ENCODE data around the gene SYNM.

The SYNM gene

DNA sequence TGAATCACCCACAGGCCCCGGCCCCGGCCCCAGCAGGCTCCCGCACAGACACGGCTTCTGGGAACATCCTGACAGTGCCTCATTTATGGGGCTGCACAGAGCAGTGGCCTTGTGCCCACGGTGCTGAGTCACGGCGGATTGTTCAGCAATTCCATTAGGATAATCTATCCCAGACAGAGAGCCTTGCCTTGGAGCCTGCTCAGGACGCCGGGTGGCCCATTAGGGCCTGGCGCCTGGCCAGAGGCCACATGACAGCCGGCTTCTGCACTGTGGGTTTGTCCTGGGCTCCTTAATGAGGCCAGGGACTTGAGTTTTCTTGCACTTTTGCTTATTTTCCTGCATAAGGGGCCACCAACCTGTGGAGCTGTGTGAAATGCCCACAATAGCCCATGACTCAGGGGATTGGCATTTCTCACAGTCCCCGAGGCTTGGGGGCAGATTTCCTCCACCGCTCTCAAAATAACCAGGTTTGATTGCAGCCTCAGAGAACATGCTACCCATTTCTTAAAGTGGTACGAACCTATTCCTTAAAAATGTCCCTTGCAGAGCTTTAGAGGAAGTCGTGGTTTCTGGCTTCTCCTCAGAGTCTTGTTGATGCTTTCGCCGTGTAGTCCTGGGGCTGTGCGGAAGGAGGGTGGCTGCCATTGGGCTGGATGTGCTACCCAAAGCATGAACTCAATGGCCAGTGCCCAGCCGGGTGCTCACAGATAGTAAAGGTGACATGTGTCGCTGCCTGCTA lies 19.0 kb downstream of the SYNM start:
- DNase-seq: peak; percentile 40

DNA sequence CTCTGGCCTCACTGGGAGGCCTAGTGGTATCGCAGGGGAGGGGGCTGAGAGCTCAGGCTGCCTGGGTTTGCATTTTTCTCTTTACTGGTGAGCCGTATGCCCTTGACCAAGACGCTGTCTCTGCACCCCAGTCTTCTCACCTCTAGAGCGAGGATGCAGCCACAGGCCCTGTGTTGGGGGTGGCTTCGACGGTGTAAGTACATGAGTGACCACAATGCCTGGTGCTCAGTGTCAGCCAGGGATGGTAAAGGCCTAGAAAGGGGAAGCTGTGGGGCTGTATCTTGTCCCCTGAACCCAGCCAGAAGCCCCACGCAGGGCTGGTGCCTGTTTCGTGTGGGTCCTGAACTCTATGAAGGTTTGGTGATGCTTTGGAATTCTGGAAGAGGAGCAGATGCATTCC lies 19.8 kb downstream of the SYNM start:
- DNase-seq: peak; percentile 21

DNA sequence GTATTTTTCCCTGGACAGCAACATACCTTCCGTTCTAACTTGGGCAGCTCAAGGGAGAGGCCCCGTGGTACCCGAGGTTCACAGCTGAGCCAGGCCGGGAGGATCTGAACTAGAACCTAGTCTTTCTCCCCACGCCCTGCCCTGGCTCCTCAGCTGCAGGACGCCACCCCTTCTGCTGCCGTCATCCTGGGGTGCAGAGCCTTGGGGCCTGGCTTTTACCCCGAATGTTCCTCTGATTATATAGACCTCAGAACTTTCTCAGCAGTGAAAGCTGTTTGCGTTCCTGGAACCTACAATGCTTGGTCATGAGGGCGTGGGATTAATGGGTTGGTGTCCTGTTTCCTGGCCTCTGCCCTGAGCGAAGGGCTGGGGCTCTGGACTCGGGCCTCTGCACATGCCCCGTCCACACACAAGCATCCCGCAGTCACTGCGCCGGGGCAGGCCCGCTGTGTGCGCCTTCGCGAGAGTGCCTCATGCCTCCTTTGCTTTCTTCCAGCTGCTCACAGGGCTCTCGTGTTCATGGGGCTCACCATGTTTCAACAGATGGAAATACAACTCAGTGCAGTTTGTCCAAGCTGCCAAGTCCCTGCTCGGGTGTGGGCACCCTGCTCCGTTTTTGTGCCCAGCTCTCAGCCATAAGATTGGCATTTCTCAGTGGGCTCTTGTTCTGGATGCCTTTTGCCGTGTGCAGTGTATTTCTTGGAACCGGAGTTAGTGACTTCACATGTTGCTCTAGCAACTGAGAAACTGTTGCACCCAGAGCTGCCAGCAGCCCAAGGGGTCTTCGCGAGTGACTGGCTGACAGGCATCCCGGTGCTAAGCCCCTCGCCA lies 20.4 kb downstream of the SYNM start:
- no peak for DNase-seq

DNA sequence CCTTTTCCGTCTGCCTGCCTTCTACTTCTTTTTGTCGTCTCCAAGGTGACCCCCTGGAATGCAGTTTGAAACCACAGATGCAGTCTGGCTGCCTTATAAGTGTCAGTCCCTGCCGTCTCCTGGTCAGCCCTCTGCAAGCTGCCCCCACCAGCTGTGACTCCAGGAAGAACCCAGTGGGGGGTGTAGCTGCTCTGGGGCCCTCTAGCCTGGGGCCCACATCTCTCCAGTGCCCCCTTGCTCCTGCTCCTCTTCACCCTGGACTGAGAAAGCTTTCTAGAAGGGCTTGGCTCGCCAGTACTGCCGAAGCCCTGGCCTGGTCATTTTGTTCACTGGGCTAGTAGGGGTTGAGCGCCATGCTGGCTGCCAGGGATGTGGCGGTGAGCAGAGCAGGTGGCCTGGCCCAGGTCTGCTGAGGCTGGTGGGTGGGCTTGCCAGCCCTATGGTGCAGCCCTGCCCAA lies 21.3 kb downstream of the SYNM start:
- no peak for DNase-seq

DNA sequence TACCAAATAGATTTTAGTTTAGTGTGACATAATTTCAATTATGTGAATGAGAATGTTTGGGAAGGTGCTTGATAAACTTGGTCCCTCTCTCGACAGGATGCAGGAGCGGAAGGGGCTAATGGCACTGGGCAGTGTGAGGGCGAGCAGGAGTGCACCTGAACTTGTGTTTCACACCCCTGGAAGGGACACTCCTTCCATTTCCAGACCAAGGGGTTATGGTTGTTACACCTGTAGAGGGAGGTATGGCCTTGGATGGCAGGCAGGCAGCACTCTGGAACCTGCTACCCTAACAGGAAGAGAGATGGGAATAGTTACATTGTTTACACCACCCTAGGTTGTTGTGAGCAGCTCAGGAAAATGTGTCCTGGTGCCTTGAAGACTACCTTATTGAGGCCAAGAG lies 22.1 kb downstream of the SYNM start:
- DNase-seq: no peak

DNA sequence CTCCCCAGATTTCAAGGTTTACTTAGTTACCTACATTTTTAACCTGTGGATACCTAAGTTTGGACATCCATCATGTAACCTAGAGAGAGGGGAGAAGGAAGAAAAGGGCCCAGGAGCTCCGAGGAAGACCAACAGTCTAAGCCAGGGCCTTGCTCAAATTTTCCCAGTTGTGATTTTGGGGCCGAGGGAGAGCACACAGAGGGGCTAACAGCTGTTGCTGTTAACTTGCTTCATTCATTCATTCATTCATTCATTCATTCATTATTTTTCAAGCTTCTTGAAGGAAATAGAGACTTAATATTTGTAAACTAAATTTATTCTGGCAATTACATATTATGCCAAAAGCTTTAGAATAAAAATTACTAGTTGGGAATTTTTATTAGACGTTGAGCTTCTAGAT lies 22.9 kb downstream of the SYNM start:
- DNase-seq: no peak

DNA sequence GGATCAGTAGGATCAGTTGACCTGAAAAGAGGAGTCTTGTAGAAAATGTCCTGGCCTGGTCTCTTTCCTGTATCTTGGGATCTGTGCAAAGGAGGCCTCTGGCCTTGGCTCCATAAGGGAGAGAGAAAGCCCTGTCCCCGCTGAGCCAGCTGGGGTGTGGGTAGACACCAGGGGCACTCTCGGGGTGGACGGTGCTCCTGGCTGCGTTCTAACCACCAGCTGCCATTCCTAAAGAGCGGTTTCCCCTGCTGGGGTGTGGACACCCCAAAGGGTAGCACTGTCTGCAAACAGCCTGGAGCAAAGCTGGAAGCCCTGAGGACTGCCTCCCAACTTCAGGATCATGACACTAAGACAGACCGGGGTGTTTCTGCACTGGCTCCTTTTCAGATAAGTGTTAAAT lies 23.5 kb downstream of the SYNM start:
- no peak for DNase-seq

DNA sequence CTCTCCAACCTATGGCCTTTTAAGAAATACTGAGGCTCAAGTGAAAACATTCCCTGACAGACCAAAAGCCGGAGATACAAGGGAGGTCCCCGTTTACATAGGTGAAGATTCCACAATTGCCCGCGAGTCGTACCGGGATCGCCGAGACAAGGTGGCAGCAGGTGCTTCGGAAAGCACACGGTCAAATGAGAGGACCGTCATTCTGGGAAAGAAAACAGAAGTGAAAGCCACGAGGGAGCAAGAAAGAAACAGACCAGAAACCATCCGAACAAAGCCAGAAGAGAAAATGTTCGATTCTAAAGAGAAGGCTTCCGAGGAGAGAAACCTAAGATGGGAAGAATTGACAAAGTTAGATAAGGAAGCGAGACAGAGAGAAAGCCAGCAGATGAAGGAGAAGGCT lies 24.8 kb downstream of the SYNM start:
- no peak for DNase-seq

DNA sequence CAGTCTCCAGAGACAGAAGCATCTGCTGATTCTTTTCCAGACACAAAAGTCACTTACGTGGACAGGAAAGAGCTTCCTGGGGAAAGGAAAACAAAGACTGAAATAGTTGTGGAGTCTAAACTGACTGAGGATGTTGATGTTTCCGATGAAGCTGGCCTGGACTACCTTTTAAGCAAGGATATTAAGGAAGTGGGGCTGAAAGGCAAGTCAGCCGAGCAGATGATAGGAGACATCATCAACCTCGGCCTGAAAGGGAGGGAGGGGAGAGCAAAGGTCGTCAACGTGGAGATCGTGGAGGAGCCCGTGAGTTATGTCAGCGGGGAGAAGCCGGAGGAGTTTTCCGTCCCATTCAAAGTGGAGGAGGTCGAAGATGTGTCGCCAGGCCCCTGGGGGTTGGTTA lies 25.4 kb downstream of the SYNM start:
- no peak for DNase-seq

DNA sequence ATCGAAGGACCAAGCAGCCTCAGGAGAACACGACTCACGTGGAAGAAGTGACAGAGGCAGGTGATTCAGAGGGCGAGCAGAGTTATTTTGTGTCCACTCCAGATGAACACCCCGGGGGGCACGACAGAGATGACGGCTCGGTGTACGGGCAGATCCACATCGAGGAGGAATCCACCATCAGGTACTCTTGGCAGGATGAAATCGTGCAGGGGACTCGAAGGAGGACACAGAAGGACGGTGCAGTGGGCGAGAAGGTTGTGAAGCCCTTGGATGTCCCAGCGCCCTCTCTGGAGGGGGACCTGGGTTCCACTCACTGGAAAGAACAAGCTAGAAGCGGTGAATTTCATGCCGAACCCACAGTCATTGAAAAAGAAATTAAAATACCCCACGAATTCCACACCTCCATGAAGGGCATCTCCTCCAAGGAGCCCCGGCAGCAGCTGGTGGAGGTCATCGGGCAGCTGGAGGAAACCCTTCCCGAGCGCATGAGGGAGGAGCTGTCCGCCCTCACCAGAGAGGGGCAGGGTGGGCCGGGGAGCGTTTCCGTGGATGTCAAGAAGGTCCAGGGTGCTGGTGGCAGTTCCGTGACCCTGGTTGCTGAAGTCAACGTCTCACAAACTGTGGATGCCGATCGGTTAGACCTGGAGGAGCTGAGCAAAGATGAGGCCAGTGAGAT lies 26.0 kb downstream of the SYNM start:
- DNase-seq: no peak

DNA sequence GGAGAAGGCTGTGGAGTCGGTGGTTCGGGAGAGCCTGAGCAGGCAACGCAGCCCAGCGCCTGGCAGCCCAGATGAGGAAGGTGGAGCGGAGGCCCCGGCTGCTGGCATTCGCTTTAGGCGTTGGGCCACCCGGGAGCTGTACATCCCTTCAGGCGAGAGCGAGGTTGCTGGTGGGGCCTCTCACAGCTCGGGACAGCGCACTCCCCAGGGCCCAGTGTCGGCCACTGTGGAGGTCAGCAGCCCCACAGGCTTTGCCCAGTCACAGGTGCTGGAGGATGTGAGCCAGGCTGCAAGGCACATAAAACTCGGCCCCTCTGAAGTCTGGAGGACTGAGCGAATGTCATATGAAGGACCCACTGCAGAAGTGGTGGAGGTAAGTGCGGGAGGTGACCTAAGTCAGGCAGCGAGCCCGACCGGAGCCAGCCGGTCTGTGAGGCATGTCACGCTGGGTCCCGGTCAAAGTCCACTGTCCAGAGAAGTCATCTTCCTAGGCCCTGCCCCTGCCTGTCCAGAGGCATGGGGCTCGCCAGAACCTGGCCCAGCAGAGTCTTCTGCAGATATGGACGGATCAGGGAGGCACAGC lies 26.7 kb downstream of the SYNM start:
- no peak for DNase-seq

DNA sequence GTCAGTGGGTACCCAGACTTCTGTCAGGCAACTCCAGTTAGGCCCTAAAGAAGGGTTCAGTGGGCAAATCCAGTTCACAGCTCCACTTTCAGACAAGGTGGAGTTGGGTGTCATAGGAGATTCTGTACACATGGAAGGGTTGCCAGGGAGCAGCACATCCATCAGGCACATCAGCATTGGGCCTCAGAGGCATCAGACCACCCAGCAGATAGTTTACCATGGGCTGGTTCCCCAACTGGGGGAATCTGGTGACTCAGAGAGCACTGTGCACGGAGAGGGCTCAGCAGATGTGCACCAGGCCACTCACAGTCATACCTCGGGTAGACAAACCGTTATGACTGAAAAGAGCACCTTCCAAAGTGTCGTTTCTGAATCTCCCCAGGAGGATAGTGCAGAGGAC lies 27.2 kb downstream of the SYNM start:
- DNase-seq: no peak

DNA sequence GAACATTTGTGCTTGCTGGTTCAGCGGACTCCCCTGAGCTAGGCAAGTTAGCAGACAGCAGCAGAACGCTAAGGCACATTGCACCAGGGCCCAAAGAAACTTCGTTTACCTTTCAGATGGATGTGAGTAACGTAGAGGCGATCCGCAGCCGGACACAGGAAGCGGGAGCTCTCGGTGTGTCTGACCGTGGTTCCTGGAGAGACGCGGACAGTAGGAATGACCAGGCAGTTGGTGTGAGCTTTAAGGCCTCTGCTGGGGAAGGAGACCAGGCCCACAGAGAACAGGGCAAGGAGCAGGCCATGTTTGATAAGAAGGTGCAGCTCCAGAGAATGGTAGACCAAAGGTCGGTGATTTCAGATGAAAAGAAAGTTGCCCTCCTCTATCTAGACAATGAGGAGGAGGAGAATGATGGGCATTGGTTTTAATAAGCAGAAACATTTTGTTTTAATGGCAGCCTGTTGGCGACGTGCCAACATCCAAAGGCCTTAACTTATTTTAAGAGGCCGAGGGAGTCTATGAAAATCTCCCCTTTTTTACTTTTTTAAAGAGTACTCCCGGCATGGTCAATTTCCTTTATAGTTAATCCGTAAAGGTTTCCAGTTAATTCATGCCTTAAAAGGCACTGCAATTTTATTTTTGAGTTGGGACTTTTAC lies 27.9 kb downstream of the SYNM start:
- no peak for DNase-seq

DNA sequence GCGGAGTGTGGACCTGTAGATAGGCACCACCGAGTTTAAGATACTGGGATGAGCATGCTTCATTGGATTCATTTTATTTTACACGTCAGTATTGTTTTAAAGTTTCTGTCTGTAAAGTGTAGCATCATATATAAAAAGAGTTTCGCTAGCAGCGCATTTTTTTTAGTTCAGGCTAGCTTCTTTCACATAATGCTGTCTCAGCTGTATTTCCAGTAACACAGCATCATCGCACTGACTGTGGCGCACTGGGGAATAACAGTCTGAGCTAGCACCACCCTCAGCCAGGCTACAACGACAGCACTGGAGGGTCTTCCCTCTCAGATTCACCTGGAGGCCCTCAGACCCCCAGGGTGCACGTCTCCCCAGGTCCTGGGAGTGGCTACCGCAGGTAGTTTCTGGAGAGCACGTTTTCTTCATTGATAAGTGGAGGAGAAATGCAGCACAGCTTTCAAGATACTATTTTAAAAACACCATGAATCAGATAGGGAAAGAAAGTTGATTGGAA lies 29.5 kb downstream of the SYNM start:
- DNase-seq: no peak

DNA sequence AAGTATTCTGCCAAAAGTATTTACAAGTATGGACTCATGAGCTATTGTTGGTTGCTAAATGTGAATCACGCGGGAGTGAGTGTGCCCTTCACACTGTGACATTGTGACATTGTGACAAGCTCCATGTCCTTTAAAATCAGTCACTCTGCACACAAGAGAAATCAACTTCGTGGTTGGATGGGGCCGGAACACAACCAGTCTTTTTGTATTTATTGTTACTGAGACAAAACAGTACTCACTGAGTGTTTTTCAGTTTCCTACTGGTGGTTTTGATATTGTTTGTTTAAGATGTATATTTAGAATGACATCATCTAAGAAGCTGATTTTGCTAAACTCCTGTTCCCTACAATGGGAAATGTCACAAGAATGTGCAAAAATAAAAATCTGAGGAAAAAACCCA lies 30.3 kb downstream of the SYNM start:
- DNase-seq: no peak

DNA sequence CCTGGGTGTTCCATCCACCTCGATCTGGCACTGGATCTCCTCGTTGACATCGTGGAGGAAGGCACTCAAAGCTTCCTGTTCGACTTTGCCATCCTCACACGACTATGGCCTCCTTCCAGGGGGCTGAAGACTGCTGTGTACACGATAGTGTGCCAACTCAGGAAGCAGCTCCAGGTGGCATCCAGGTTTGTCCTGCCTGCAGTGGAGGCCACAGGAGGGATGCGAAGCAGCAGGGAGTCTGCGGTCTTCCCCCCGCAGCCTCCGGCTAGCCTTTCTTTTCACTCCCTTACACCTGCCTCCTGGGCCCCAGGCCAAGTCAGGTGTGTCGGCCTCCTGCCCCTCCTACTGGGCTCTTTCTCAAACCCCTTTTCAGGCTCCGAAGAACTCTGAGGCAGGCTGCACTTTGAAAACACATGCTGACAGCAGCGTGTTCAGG lies 32.2 kb downstream of the SYNM start:
- DNase-seq: no peak

DNA sequence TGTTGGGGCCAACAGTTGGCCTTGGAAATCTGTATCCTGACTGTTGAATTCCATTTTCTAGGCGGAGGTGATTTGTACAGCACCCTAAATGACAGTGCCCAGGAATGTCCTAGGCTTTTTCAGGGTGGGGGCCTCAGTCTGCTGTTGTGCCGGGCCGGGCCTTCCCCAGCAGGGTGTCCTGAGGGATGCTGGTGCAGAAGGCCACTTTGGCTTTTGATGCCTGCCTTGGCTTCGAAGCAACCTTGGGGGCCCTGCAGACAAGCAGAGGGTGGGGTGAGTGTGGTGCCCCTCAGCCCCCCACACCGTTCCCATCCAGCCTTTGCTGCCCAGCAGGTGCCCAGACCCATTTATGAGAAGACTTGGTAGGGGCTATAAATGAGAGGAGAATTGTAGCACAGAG lies 33.0 kb downstream of the SYNM start:
- no peak for DNase-seq

DNA sequence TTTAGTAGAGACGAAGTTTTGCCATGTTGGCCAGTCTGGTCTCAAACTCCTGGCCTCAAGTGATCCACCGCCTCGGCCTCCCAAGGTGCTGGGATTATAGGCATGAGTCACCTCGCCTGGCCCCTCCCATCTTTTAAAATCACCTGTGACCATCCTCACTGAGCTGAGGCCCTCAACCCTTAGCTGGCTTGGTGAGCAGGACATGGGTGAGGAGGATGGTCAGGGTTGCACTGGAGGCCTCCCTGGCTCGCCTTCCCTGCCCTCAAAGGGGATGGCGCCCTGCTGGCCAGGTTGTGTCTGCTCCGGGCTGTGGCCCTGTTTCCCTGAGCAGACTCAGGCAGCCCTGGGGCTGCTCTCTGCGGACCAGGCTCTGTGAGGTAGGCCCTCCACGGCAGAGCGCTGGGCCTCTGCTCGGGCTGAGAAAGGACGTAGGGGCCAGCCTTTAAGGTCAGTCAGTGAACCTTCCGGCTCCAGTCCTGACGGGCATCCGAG lies 33.7 kb downstream of the SYNM start:
- no peak for DNase-seq

DNA sequence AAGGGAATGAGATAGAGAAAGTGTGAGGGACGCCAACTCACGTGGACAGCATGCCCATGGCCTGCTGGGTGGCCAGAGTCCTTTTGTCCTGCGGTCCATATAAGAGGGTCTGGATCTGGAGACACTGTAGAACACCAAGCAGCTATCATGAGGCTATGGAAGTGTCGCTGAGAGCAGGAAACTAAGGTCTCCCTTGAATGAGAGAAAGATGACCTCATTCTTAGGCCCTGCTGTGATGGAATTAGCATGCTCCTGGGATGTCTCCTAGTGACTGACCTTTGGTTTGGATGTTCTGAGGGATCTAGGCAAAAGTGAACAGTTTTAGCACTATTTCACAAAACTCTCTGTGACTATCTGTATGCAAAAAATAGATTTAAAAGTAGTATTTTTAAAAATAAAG lies 34.4 kb downstream of the SYNM start:
- no peak for DNase-seq

DNA sequence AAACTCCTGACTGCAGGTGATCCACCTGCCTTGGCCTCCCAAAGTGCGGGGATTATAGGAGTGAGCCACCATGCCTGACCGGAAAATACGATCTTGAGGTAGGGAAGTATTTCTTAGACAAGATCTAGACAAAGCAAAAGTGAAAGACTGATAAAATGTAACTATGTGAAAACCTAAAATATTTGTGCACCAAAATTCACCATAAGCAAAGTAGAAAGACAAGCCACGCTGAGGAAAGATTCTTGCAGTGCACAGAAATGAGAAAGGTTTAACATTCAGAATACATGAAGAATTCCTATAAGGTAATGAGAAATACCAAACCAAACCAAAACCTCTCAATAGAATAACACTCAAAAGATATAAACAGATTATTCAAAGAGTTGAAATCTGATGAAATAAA lies 35.7 kb downstream of the SYNM start:
- no peak for DNase-seq

DNA sequence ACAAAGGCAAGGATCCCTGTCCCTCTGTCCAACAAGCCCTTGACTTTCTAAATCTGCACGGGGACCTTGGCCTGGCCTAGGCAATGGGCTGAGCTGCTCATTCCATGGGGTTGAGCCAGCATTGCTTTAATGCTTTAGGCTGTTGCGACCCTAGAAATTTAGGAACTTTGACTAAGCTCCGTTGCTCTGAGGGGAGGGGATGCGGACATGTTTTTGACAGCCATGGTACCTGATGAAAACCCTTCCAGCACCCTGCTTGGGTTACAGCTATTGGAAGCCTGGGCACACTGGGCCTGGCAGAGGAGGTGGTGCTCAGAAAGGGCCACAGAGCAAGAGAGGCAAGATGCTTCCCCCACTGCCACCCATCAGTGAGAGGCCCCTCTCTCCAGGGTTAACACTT lies 37.1 kb downstream of the SYNM start:
- DNase-seq: no peak

DNA sequence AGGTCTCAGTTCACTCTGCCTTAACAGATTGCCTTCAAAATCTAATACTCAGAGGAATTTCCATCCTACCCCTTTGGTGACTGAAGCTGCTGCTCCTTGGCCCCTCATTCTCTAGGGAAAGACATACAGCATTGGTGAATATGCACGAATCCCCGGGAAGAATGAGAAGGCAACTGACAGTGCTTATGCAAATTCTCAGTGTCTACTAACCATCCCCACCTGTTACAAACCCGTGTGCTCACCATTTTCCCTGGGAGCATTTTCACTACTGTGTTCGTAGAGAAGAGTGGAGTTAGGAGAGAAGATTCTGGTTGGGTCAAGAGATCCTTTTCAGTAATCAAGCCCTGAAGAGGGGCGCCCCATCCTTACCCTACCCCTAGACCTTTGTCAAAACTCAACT lies 37.7 kb downstream of the SYNM start:
- DNase-seq: no peak

DNA sequence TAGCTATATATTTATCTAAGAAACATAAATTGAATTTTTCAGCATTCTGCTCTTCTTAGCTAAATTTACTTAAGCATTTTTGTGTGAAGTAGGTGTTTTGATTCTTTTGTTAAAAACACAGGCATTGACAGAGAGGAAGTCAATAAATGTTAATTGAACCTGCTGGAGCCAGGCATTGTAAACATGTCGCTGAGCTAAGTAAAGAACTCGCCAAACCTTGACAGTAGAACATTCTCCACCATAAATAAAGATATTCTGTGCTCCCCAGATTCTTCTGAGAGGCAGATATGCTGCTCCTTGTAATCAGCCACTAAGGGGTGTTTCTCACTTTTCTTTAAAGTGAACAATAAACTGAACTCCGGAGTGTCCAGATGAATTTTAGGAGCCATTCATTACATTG lies 38.4 kb downstream of the SYNM start:
- DNase-seq: no peak

Data from hematopoietic multipotent progenitor cell treated with erythropoietin and hydrocortisone succinate and interleukin-3 and kit ligand, for 4 days (in vitro differentiated cells).